Measurements from ENCODE around the gene MMP2.

Gene MMP2

GRCh38 chr16:55491691-55492090 is 12.7 kb downstream of the MMP2 start:
- in situ Hi-C loops (cut with HindIII; ENCODE audit: low sequenced_read_pairs) = no loop called here

DNA sequence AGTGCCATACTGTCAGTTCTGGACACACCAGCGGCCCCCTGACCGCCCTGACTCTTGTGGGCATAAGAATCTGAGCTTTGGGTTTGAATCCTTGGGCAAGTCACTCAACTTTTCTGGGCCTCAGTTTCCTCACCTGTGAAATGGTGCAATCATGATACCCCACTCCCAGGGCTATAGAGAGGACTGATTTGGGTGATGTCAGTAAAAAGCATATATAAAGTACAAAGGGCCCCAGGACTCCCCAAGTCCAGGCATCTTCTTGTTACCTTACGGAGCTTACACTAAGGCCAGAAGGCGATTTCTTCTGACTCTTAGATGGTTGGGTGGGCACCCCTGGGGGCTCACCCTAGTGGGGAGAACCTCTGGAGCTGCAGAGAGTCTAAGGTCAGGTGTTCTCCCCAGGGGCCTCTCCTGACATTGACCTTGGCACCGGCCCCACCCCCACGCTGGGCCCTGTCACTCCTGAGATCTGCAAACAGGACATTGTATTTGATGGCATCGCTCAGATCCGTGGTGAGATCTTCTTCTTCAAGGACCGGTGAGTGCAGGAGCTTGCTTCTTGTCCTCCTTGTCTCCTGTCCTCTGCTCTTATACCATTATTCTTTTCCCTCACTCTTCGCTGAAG is 13.9 kb downstream of the MMP2 start:
- in situ Hi-C loops (cut with HindIII; ENCODE audit: low sequenced_read_pairs) = no loop called here

GRCh38 chr16:55494994-55495421 is 16.0 kb downstream of the MMP2 start:
- in situ Hi-C loops (cut with HindIII; ENCODE audit: low sequenced_read_pairs) = no loop called here

GRCh38 chr16:55495616-55496289 is 16.8 kb downstream of the MMP2 start:
- in situ Hi-C loops (cut with HindIII; ENCODE audit: low sequenced_read_pairs) = no loop called here

DNA sequence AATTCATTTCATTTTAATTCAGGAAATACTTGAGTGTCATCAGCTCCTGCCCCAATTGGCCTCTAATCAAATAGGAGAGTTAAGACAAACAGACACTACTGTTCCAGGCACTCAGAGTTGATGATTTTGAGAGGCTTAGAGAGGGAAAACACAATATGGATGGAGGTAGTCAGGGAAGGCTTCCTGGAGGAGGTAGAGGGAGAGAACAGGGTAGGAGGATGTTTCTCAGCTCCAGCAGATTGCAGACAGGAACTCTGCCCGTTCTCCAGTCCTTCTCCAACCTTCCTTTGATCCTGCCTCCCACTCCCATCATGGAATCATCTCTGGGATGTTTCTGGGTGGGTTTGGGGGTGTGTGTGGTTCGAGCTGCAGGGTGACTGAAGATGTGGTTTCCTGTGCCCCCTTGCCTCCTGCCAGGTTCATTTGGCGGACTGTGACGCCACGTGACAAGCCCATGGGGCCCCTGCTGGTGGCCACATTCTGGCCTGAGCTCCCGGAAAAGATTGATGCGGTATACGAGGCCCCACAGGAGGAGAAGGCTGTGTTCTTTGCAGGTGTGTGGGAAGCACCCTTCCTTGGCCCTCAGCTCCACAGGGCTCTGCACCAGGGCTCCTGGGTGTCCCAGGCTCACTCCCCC is 17.6 kb downstream of the MMP2 start:
- in situ Hi-C loops (cut with HindIII; ENCODE audit: low sequenced_read_pairs) = no loop called here

DNA sequence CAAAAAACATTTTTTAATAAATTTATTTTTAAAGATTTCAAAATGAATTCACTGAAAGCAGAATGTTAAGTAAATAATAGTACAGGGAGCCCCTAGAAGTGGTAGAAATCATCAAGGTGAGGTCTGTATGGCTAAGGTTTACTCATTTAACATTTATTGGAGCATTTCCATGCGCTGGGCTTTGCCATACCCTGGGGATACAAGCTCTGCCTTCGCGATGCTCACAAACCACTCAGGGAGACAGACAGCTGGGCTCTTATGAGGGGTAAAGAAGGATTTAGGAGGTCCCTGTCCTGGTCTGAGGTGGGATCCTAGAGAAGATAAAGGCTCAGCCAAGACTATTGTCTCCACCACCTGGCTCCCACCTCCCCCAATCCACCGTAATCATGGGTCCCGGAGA is 18.6 kb downstream of the MMP2 start:
- in situ Hi-C loops (cut with HindIII; ENCODE audit: low sequenced_read_pairs) = no loop called here

GRCh38 chr16:55498101-55498500 is 19.1 kb downstream of the MMP2 start:
- in situ Hi-C loops (cut with HindIII; ENCODE audit: low sequenced_read_pairs) = no loop called here

GRCh38 chr16:55499281-55499680 is 20.3 kb downstream of the MMP2 start:
- in situ Hi-C loops (cut with HindIII; ENCODE audit: low sequenced_read_pairs) = no loop called here

GRCh38 chr16:55499951-55500529 is 21.0 kb downstream of the MMP2 start:
- in situ Hi-C loops (cut with HindIII; ENCODE audit: low sequenced_read_pairs) = no loop called here

DNA sequence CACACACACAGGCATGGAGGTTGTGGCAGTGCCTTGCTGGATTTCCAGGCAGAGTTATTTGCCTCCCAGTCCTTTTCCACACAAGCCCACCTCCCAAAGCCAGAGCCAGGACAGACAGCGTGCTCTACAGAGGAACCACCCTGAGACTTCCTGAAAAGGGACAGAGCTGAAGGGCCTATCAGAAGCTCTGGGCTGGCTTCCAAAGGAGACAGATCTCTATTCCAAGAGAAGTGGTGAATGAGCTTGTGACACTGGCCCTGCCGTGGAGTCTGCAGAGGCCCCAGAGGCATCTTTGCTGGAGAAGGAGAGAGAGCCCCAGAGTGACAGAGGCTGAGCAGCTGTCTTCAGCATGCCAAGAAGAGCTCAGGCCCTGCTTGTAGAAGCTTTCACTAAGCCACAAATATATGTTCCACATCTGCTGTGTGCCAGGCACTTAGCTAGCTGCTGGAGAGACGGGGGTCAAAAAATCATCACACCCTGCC is 21.6 kb downstream of the MMP2 start:
- in situ Hi-C loops (cut with HindIII; ENCODE audit: low sequenced_read_pairs) = no loop called here

GRCh38 chr16:55501549-55502322 is 22.7 kb downstream of the MMP2 start:
- in situ Hi-C loops (cut with HindIII; ENCODE audit: low sequenced_read_pairs) = no loop called here

DNA sequence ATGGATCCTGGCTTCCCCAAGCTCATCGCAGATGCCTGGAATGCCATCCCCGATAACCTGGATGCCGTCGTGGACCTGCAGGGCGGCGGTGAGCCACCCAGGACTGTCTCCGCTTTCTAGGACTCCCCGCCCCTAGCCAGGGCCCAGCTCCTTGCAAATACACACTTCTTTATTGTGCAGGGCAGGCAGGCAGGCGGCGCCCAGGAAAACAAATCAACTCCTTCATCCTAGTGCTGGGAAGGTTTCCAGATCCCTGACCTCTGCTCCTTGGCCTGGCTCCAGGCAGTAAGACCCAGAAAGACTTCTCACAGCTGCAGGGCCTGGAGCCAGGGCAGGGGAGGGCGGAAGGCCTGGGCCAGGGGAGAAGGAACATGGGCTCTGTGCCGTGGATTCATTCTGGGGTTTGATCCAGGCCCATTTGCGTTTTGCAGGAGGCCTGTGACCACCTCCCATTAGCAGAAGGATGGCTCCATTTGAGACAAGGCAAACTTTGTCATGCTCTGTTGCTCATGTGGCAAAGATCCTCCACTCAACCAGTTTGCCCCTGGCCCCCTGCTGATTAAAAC is 23.9 kb downstream of the MMP2 start:
- in situ Hi-C loops (cut with HindIII; ENCODE audit: low sequenced_read_pairs) = no loop called here

- in situ Hi-C loops (cut with HindIII; ENCODE audit: low sequenced_read_pairs) = no loop called here
Observed at GRCh38 chr16:55503726-55504550, 24.9 kb downstream of the MMP2 start.

GRCh38 chr16:55505333-55506015 is 26.5 kb downstream of the MMP2 start:
- in situ Hi-C loops (cut with HindIII; ENCODE audit: low sequenced_read_pairs) = no loop called here

DNA sequence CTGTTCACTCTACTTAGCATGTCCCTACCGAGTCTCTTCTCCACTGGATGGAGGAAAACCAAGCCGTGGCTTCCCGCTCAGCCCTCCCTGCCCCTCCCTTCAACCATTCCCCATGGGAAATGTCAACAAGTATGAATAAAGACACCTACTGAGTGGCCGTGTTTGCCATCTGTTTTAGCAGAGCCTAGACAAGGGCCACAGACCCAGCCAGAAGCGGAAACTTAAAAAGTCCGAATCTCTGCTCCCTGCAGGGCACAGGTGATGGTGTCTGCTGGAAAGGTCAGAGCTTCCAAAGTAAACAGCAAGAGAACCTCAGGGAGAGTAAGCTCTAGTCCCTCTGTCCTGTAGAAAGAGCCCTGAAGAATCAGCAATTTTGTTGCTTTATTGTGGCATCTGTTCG is 27.1 kb downstream of the MMP2 start:
- in situ Hi-C loops (cut with HindIII; ENCODE audit: low sequenced_read_pairs) = no loop called here

DNA sequence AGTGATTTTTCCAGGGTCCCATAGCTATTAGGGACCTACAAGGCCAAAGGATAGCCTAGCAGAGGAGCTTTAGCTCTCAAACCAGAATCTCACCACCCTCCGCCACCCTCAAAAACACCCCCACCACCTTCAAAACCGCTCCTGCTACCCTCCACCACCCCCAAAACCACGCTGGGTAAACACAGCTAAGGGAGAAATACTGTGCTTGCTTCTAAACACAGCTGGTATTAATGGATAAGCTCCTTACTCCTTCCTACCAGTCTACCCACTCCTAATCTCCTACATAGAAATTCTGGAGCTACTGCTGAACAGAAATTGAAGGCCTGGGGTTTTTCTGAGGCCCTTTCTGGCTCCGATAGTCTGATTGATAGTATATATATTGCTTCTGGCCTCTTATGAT is 27.7 kb downstream of the MMP2 start:
- in situ Hi-C loops (cut with HindIII; ENCODE audit: low sequenced_read_pairs) = no loop called here

DNA sequence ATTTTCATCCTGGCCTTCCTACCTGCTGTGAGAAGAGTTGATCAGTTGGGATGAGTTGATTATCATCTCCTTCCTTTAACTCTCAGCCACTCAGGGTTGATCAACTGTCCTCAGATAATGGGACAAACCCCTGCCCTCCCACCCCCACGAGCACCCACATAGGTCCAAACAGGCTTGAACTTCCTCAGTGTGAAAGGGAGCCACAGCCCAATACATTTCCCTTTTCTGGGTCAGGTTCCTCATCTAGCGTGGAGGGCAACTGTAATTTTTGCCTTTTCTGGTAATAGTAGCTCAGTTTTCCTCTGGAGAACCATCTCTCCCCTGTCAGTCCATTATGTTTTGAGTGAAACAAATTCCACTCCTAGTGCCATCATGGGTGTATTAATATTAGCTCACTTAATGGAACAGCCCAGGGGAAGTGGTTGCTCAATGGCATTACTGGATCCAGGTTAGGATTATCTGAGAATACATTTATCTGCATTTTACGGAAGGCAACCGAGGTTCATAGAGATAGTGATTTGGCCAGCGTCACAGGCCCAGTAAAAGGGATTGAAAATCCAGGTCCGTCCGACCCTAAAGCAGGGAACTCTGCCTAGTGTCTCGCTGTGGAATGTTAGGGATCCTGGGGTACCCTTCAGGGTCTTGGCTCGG is 29.4 kb downstream of the MMP2 start:
- in situ Hi-C loops (cut with HindIII; ENCODE audit: low sequenced_read_pairs) = no loop called here

DNA sequence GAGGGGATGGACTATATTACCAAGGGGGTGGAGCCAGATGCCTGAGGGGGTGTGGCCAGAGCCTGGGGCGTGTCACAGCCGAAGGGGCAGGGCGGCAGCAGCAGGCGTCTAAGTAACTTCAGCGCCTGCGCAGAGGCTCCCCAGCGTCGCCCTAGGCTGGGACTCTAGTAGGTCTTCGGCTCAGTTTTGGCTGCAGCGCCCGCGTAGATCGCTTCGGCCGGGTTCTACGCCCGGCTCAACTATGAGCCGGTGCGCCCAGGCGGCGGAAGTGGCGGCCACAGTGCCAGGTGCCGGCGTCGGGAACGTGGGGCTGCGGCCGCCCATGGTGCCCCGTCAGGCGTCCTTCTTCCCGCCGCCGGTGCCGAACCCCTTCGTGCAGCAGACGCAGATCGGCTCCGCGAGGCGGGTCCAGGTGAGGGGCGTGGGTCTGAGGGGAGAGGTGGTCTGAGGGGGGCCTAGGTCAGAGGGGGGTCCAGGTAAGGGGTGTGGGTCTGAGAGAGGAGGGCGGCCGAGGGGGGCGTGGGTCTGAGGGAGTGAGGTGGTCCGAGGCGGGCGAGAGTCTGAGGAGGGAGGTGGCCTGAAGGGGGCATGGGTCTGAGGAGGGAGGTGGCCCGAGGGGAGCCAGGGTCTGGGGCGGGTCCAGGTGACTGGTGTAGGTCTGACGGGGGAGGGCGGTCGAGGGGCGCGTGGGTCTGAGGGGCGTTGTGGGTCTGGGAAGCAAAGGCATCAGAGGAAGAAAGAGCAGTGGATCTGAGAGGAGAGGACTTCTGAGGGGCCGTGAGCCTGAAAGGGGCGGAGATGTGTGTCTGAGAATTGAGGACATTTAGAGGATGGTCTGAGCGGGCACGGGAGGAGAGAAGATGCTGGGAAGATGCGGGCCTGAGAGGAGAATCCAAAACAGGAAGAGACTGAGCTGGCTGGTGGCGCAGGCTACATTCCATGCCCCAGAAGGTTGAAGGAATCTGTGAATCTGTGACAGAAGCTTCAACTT is 30.2 kb downstream of the MMP2 start, which contains the start of gene LPCAT2:
LPCAT2 (plus strand) TSS at position 132 of the 991 bp plus-strand sequence; CDS start at position 242, 110 bp downstream.
- in situ Hi-C loops (cut with HindIII; ENCODE audit: low sequenced_read_pairs) = no loop called here
